Natural killer cell (primary cell): ENCODE results near the gene RPP14. TPM values are rescaled to one million over a fixed set of nuclear protein-coding genes. Genes with fewer than 3 reads are reported as not detected.
A peak's percentile ranks its signal among the peaks of the same experiment; 100 is the strongest.

Experiments used
- ATAC-seq, 3 donors: fragments of 150-1000 bp in 2 of 3; fragments of 200-7000 bp in 1 of 3; cut with Tn5 transposase; 1 replicate in 1 of 3; 2 replicates in 2 of 3; pipeline ENCODE4 v1.10.0; 2021; ENCODE audit warnings: mild to moderate bottlenecking in 2 of 3, moderate library complexity in 2 of 3
- DNase-seq, 2 donors: peaks; one replicate each; pipeline versions ENCODE4 v3.0.0 to v3.0.0-alpha.2; 2013 to 2021; ENCODE audit warnings: mixed read lengths in 1 of 2
- H3K27ac ChIP-seq: one replicate; pipeline ENCODE4 v1.5.1; 2013; ENCODE audit warnings: mild to moderate bottlenecking, low read length
- H3K27me3 ChIP-seq: one replicate; pipeline ENCODE4 v1.6.1; 2013; ENCODE audit warnings: low read length; ENCODE audit not compliant: control insufficient read depth, insufficient read depth
- H3K36me3 ChIP-seq: one replicate; pipeline ENCODE4 v1.6.1; 2013; ENCODE audit warnings: low read length; ENCODE audit not compliant: control insufficient read depth, insufficient read depth
- H3K4me1 ChIP-seq: one replicate; pipeline ENCODE4 v1.6.1; 2013; ENCODE audit warnings: low read length; ENCODE audit not compliant: control insufficient read depth, insufficient read depth
- H3K4me3 ChIP-seq: one replicate; pipeline ENCODE4 v1.5.1; 2013; ENCODE audit warnings: low read length
- H3K9me3 ChIP-seq: one replicate; pipeline ENCODE4 v1.6.1; 2013; ENCODE audit warnings: low read length; ENCODE audit not compliant: control insufficient read depth, insufficient read depth
- H3K27ac Mint-ChIP-seq, 2 donors: one replicate each; pipeline ENCODE4 v1.8.0; 2022; ENCODE audit warnings: mild to moderate bottlenecking in 2 of 2, mixed read lengths in 2 of 2, moderate library complexity in 1 of 2
- H3K27me3 Mint-ChIP-seq, 2 donors: one replicate each; pipeline ENCODE4 v1.8.0; 2022; ENCODE audit warnings: low read depth in 2 of 2, mixed read lengths in 2 of 2
- H3K36me3 Mint-ChIP-seq: one replicate; pipeline ENCODE4 v1.8.0; 2022; ENCODE audit warnings: mixed read lengths
- H3K4me1 Mint-ChIP-seq, 2 donors: one replicate each; pipeline ENCODE4 v1.8.0; 2022; ENCODE audit warnings: mixed read lengths in 2 of 2
- H3K4me3 Mint-ChIP-seq: one replicate; pipeline ENCODE4 v1.8.0; 2022; ENCODE audit warnings: mild to moderate bottlenecking, moderate library complexity, mixed read lengths
- H3K9me3 Mint-ChIP-seq, 2 donors: one replicate each; pipeline ENCODE4 v1.8.0; 2022; ENCODE audit warnings: mixed read lengths in 2 of 2
- WGBS: methylation state at CpG from one replicate; pipeline ENCODE4 v1.1.7; 2013; ENCODE audit warnings: missing lambda C conversion rate; ENCODE audit not compliant: insufficient coverage; 5-methylcytosine and 5-hydroxymethylcytosine counted together
- intact Hi-C: fragments of 100-400 bp; cut with micrococcal nuclease; formaldehyde crosslinking; loops from one replicate; pipeline ENCODE4 v1.14.2; 2022
- total RNA-seq, 4 donors: library from RNA; stranded (reverse); fragments of 120-200 nt in 1 of 4; gene quantifications; one replicate each; pipeline versions ENCODE4 v1.2.3 to v1.2.4, GENCODE V29; 2013 to 2022
- TF ChIP-seq, protein P1 (sequence below): fragments of 200-600 bp; IDR thresholded peaks from one replicate; pipeline ENCODE4 v1.8.0; 2022; ENCODE audit warnings: antibody characterized with exemption

The RPP14 gene
- 10 to 100 TPM; 13.1 to 18.8 (median 17.0) TPM for total RNA-seq
- 12.7 TPM for total RNA-seq (2013)

DNA sequence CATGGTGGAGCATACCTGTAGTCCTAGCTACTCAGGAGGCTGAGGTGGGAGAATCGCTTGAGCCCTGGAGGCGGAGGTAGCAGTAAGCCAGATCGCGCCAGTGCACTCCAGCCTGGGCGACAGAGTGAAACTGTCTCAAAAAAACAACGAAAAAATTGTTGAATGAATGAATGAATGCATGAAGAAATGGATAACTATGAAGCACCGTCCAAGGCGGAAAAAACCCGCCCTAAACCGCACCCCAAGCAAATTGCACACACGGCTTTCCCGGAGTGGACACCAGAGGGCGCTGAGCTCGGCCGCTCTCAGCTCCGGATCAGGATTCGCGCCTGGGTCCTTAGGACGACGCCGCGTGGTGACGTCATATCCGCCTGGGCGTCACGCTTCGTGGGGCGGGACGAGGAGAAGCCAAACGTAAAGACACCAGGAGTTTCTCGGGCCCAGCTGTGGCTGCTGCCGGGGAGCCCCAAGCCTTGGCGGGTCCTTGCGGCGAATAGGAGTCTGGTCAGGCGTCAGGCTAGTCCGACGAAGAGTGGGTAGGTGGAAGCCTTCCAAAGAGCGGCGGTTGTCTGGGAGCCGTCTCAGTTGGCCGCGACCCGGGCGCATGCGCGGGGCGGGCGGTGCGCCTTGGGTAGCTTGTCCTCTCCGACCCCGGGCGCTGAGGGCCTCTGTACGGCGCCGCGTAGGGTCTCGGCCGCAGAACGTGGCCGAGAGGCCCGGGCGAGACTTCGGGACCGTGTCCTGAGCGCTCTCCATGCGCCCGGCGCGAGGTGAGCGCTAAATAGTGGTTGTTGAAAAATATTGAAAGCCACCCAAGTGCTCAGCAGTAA, at the start of gene RPP14, which contains the start of gene HTD2:
Gene RPP14 (plus strand): TSS at position 364 of the 830 bp plus-strand sequence. CDS start 4,085 bp downstream, outside the sequence.
Gene HTD2 (plus strand): TSS at position 639 of the 830 bp plus-strand sequence. CDS start 11,094 bp downstream, outside the sequence.
- ATAC-seq = peak; percentile 90 to 97 (median 91)
- H3K4me1 ChIP-seq = peaks cover 24% of the 10 kb centered on the region
- peaks cover 9% of the 10 kb centered on the region for H3K9me3 ChIP-seq
- no peaks in the 10 kb centered on the region for H3K27me3 ChIP-seq
- Mint-ChIP-seq H3K27ac (peak within 1 kb of the TSS; percentile 99), H3K4me3 (peak within 1 kb of the TSS; percentile 100), H3K27me3 (peaks cover 8 to 17% of the 10 kb centered on the region in 2 donors), H3K9me3 (peaks cover 0 to 2% of the 10 kb centered on the region in 2 donors), H3K36me3 (no peaks in the 10 kb centered on the region), H3K4me1 (peaks cover 30 to 32% of the 10 kb centered on the region in 2 donors)
- 5% methylated on average over 71 of the region's 71 CpGs for WGBS
- peak within 1 kb of the TSS; percentile 95 for H3K27ac ChIP-seq
- peak; percentile 99 to 100 for DNase-seq
- H3K4me3 ChIP-seq = peak within 1 kb of the TSS; percentile 79
- TF ChIP-seq, protein P1, sequence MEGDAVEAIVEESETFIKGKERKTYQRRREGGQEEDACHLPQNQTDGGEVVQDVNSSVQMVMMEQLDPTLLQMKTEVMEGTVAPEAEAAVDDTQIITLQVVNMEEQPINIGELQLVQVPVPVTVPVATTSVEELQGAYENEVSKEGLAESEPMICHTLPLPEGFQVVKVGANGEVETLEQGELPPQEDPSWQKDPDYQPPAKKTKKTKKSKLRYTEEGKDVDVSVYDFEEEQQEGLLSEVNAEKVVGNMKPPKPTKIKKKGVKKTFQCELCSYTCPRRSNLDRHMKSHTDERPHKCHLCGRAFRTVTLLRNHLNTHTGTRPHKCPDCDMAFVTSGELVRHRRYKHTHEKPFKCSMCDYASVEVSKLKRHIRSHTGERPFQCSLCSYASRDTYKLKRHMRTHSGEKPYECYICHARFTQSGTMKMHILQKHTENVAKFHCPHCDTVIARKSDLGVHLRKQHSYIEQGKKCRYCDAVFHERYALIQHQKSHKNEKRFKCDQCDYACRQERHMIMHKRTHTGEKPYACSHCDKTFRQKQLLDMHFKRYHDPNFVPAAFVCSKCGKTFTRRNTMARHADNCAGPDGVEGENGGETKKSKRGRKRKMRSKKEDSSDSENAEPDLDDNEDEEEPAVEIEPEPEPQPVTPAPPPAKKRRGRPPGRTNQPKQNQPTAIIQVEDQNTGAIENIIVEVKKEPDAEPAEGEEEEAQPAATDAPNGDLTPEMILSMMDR = peak; percentile 96
- H3K36me3 ChIP-seq = peaks cover 3% of the 10 kb centered on the region
- intact Hi-C loops = loop anchor here (1.0 to 2.0 kb wide), 6 partner anchors 27 to 226 kb away; partner anchors contain the start of genes ABHD6, KCTD6, PDHB and PXK

DNA sequence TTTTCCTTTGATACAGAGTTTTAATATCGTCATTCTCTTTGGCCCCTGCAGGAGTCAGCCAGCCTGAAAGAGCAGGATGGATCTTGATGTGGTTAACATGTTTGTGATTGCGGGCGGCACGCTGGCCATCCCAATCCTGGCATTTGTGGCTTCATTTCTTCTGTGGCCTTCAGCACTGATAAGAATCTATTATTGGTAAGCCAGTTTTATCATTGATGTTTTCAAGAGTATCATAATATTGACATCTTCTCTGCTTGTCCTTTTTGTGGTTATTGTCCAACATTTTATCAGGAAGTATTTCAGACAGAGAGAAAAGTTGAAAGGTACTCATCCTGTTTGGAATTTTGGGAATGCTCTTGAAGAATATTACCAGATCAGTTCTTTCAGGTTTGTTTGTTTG, 49.5 kb upstream of the RPP14 start:
- Mint-ChIP-seq H3K27ac (no peak overlapping the region), H3K27me3 (no peaks in the 10 kb centered on the region), H3K36me3 (peaks cover 7% of the 10 kb centered on the region), H3K4me1 (peaks cover 24 to 37% of the 10 kb centered on the region in 2 donors), H3K4me3 (no peak overlapping the region), H3K9me3 (no peaks in the 10 kb centered on the region)
- H3K27ac ChIP-seq = no peak overlapping the region
- H3K27me3 ChIP-seq = no peaks in the 10 kb centered on the region
- 100% methylated on average over 4 of the region's 4 CpGs for whole genome bisulfite sequencing
- H3K9me3 ChIP-seq = no peaks in the 10 kb centered on the region
- no peak overlapping the region for H3K4me3 ChIP-seq
- intact Hi-C loops = no loop called here
- peaks cover 6% of the 10 kb centered on the region for H3K4me1 ChIP-seq
- ATAC-seq (no peak), DNase-seq (no peak)
- TF ChIP-seq, protein P1 = no peak
- peaks cover 7% of the 10 kb centered on the region for H3K36me3 ChIP-seq

DNA sequence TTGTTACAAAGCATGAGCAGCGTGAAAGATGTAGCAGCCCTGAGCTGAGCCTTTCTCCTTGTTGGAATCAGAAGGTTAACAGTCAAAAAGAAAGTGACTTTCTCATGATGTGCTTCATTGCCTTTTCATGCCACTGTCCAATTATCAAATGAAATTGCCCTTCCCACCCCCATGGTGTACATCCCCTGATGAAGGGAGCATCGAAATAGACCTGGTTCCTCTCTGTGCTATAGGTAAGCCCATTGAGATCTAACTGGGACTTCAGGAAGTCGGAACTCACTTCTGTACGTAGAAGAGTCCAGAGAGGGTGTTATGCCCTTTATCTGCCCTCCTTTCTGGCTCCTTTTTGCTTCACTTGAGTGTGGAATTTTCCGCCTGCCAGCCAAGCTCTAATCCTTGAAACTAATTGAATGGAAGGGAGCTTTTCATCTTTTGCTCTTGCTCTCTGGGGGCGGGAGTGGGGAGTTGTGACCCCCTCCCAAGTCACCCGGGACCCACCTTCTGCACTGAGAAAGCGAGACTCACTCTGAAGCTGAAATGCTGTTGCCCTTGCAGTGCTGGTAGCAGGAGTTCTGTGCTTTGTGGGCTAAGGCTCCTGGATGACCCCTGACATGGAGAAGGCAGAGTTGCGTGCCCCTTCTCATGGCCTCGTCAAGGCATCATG, 47.5 kb upstream of the RPP14 start:
- no peak overlapping the region for H3K27ac ChIP-seq
- WGBS = 94% methylated on average over 10 of the region's 10 CpGs
- H3K27me3 Mint-ChIP-seq = no peaks in the 10 kb centered on the region
- H3K27me3 ChIP-seq = no peaks in the 10 kb centered on the region
- no peak overlapping the region for H3K4me3 ChIP-seq
- H3K9me3 Mint-ChIP-seq = no peaks in the 10 kb centered on the region
- H3K9me3 ChIP-seq = no peaks in the 10 kb centered on the region
- H3K27ac Mint-ChIP-seq = no peak overlapping the region
- intact Hi-C loops = no loop called here
- H3K4me1 Mint-ChIP-seq = peaks cover 7 to 25% of the 10 kb centered on the region in 2 donors
- no peak overlapping the region for H3K4me3 Mint-ChIP-seq
- no peaks in the 10 kb centered on the region for H3K4me1 ChIP-seq
- peaks cover 7% of the 10 kb centered on the region for H3K36me3 ChIP-seq
- no peak for ATAC-seq
- H3K36me3 Mint-ChIP-seq = peaks cover 7% of the 10 kb centered on the region
- DNase-seq = no peak
- TF ChIP-seq, protein P1 = no peak
